Activated naive CD4-positive, alpha-beta T cell treated with anti-CD3 and anti-CD28 coated beads, Interleukin-2, amount 10 ng/mL, durations not matched to agents 7 days and 5 days (primary cell): Measurements from ENCODE around the gene AUTS2.

Experiments
- CTCF ChIA-PET: fragments of 350-600 bp; sonication (Branson Sonifier 250); formaldehyde crosslinking; loops from one replicate; lab custom pipeline; 2021; ENCODE audit warnings: antibody characterized with exemption; lab: Charles Lee
- DNase-seq: peaks from one replicate; pipeline ENCODE4 v3.0.0-alpha.2; 2020
- H3K27ac Mint-ChIP-seq: one replicate; pipeline ENCODE4 v1.8.0; 2021; ENCODE audit warnings: mild to moderate bottlenecking, moderate library complexity, mixed read lengths
- H3K27me3 Mint-ChIP-seq: one replicate; pipeline ENCODE4 v1.8.0; 2021; ENCODE audit warnings: mild to moderate bottlenecking, mixed read lengths
- H3K36me3 Mint-ChIP-seq: one replicate; pipeline ENCODE4 v1.8.0; 2021; ENCODE audit warnings: mixed read lengths
- H3K4me1 Mint-ChIP-seq: one replicate; pipeline ENCODE4 v1.8.0; 2021; ENCODE audit warnings: mixed read lengths
- H3K4me3 Mint-ChIP-seq: one replicate; pipeline ENCODE4 v1.8.0; 2021; ENCODE audit warnings: mild to moderate bottlenecking, moderate library complexity, mixed read lengths
- H3K9me3 Mint-ChIP-seq: one replicate; pipeline ENCODE4 v1.8.0; 2021; ENCODE audit warnings: mixed read lengths

Gene AUTS2

DNA sequence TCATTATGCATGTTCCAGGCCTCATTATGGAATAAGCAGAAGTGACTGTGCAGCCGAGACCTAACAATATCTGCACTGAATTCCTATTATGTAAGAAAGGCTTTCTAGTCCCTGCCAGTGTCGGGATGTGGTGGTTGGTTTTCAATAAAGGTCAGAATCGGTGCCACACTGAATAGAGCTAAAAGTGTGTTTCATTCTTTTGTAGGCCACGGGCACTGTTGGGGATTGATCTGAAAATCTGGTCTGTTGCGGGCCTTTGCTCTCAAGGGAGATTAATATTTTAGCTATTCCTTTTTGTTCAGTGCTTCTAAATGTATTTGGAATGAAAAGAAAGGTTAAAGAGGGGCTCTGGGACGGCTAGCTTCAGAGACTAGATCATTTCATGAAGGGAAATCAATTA is 974.3 kb downstream of the AUTS2 start:
- H3K4me1 Mint-ChIP-seq: no peaks in the 10 kb centered on the region
- no peak overlapping the region for H3K27ac Mint-ChIP-seq
- H3K4me3 Mint-ChIP-seq: no peak overlapping the region
- H3K36me3 Mint-ChIP-seq: no peaks in the 10 kb centered on the region
- H3K9me3 Mint-ChIP-seq: peaks cover 7% of the 10 kb centered on the region
- CTCF ChIA-PET: no interaction called here
- no peak for DNase-seq
- no peaks in the 10 kb centered on the region for H3K27me3 Mint-ChIP-seq

DNA sequence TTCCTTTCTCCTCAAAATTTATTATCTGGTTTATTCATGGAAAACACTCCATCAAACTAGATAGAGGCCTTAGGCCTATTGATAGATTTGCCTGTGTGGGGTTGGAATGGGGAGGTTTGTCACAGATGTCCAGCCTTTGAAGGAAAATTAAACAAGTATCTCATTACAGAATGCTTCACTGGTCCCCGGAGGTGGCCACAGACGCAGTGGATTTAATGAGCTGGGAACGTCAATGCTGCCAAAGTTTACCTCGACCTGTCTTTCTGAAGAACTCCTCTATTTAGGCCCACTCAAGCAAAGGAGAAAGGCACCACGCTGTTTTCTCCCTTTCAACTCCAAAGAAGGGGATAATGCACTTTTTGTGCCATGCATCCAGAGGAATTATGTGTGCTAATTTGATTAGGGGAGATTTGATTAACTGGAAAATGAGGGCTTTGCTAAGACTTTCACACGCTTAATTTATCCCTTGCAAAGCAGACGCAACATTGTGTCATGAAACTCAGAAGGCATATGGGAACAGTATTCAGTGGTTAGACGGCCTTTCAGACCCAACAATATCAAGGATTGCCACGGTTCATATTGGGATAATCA is 974.9 kb downstream of the AUTS2 start:
- Mint-ChIP-seq H3K27me3 (no peaks in the 10 kb centered on the region), H3K9me3 (peaks cover 7% of the 10 kb centered on the region), H3K36me3 (no peaks in the 10 kb centered on the region), H3K27ac (no peak overlapping the region), H3K4me3 (no peak overlapping the region), H3K4me1 (no peaks in the 10 kb centered on the region)
- DNase-seq: no peak
- CTCF ChIA-PET: no interaction called here

DNA sequence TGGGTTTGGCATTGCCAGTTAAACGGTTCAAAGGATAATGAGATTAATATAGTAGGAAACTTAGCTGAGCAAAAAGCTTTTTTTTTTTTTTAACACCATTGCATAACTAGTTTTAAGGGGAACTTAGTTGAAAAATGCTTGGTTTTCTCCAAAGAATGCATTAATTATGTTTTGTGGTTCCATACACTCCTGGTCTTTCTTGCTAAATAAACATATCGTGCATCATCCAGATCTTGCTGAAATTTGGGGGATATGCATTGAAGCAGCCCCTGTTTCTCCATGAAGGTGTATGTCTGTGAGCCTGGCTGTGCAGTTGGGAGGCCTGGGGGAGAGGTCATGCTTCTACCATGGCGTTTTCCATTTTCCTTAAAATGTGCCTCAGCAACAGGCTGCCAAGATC is 975.4 kb downstream of the AUTS2 start:
- no peaks in the 10 kb centered on the region for H3K36me3 Mint-ChIP-seq
- no peak for DNase-seq
- H3K9me3 Mint-ChIP-seq: peaks cover 7% of the 10 kb centered on the region
- no peak overlapping the region for H3K4me3 Mint-ChIP-seq
- no peaks in the 10 kb centered on the region for H3K27me3 Mint-ChIP-seq
- CTCF ChIA-PET: no interaction called here
- no peaks in the 10 kb centered on the region for H3K4me1 Mint-ChIP-seq
- H3K27ac Mint-ChIP-seq: no peak overlapping the region

DNA sequence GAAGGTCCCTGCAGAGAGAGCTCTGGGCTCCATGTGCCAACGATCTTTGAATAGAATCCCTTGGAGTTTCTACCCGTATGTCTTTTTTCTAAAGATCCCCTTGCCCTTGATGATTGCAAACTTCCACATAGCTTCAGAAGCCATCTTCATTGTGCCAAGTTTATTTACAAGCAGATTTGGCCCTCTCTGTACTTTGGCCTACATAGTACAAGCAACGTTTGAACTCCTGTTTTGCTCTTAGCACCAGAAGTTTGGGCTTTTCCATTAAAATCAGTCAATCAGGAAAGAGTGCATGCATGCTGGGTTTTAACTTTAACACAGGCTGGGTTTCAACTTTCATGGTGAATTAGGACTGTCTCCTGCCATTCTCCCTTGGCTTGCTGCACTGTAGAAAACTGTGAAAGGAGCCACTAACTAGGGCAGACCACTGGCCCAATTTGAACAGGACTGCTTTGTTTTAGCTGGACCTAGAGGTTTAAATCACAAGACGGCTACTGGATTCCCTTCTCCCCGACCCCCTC is 976.1 kb downstream of the AUTS2 start:
- H3K27ac Mint-ChIP-seq: no peak overlapping the region
- H3K27me3 Mint-ChIP-seq: no peaks in the 10 kb centered on the region
- no peak for DNase-seq
- H3K9me3 Mint-ChIP-seq: peaks cover 7% of the 10 kb centered on the region
- CTCF ChIA-PET: no interaction called here
- H3K4me3 Mint-ChIP-seq: no peak overlapping the region
- H3K36me3 Mint-ChIP-seq: no peaks in the 10 kb centered on the region
- H3K4me1 Mint-ChIP-seq: no peaks in the 10 kb centered on the region

DNA sequence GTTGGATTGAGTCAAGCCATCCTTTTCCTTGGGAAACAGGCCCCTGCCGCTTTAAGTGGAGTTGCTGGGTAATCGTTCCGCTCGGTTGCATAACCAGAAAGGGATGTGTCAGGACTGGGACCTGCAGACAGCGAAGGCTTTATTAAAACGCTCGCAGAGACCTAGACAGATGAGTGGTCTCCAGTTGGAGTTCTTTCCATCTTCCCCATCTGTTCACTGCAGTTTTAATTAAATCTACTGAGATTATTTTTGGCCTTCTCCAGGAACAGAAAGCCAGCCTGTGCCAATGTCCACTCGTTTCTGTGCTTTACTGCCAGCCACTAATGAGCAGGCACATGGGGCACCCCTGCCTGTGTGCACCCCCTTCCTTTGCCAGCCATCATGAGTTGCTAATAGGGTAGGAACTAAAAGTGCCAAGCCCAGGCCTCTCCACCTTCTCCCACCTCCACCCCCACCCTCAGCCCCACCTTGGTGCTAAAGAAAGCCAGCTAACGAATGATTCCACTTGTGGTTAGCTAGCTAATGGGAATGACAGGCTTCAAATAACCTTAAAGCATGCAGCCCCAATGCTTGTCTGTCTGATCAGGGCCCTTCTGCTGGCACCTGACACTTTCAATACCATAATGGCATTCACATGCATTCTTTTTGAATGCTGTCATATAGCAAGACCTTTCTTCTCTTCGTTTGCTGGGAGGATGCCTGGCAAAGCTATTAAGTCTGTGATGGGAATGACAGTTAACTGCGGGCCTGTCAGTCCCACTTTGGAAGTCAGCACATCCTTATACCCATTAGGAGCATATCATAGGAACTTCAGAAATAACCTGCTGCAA is 976.9 kb downstream of the AUTS2 start:
- no peaks in the 10 kb centered on the region for H3K36me3 Mint-ChIP-seq
- no peak for DNase-seq
- no peaks in the 10 kb centered on the region for H3K27me3 Mint-ChIP-seq
- no peaks in the 10 kb centered on the region for H3K4me1 Mint-ChIP-seq
- CTCF ChIA-PET: no interaction called here
- no peak overlapping the region for H3K27ac Mint-ChIP-seq
- no peak overlapping the region for H3K4me3 Mint-ChIP-seq
- H3K9me3 Mint-ChIP-seq: peaks cover 7% of the 10 kb centered on the region

DNA sequence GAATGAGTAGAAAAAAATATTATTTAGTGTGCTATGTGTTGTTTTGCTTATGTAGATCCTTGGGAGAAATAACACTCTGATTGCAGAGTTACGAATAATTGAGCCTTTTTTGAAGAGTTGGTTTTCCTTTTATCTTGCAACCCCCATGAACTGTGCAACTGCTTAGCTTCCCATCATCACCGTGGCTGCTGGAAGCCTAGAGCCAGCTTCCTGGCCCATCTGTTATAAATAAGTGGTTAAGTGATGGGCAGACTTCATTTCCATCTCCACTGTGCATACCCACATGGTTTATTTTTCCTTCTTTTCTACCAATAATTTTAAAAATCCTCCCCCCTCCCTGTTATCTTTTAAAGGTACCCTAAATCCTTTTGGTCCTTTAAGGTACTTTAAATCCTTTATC is 978.8 kb downstream of the AUTS2 start:
- no peaks in the 10 kb centered on the region for H3K27me3 Mint-ChIP-seq
- H3K27ac Mint-ChIP-seq: no peak overlapping the region
- H3K4me1 Mint-ChIP-seq: no peaks in the 10 kb centered on the region
- no peak overlapping the region for H3K4me3 Mint-ChIP-seq
- no peak for DNase-seq
- CTCF ChIA-PET: no interaction called here
- H3K36me3 Mint-ChIP-seq: no peaks in the 10 kb centered on the region
- peaks cover 2% of the 10 kb centered on the region for H3K9me3 Mint-ChIP-seq

DNA sequence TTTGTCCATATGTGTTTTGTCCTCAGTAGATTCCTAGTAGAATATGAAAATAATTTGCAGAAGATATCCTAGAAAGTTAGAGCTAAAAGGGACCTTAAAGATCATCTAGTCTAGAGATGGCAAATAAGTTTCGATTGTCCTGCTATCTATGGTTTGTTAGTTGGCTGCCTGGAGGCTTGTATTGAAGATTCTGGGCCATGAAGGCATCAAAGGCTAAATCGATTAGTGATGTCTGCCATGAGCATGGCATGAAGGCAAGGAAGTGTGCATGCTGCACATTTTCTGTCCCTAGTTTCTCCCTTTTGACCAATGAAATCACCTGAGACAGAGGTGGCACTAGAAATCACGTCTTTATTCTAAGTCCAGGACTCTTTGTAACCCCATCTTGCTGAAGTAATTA is 979.9 kb downstream of the AUTS2 start:
- Mint-ChIP-seq H3K27ac (no peak overlapping the region), H3K4me3 (no peak overlapping the region)
- CTCF ChIA-PET: no interaction called here

DNA sequence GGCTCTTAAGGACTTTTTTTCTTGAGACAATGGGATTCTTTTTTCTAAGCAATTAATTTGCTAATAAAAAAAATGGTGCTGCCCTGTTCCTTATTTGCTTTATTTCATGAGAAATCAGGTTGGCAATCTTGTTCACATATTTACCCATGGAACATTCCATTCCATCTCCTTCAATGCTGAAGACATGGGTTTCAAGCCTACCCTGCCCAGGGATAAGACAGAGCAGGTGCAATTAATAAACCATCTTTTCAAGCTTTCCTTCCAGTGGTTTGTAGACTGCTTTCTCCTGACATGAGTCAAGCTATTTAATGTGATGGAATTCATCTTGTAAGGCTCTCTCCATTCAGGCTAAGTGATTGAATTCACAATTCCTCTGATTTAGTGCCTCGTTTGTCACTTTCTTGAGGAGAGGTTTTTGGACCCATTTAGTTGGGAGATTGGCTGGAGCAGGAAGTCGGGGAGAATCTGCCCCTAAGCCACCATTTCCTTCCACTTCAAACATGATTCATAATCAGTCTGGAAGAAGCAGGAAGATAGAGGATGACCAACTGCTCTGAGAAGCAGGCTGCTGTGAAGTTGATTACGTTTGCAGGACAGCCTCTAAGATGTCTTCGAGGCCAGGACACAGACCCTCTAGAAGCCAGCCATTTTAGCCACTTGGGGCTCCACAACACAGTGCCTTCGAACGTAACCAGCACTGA is 981.3 kb downstream of the AUTS2 start:
- no peaks in the 10 kb centered on the region for H3K9me3 Mint-ChIP-seq
- no peak overlapping the region for H3K27ac Mint-ChIP-seq
- no peak overlapping the region for H3K4me3 Mint-ChIP-seq
- H3K36me3 Mint-ChIP-seq: no peaks in the 10 kb centered on the region
- H3K27me3 Mint-ChIP-seq: no peaks in the 10 kb centered on the region
- DNase-seq: no peak
- CTCF ChIA-PET: no interaction called here
- H3K4me1 Mint-ChIP-seq: no peaks in the 10 kb centered on the region

More for the DNA sequence above, 979.9 kb downstream of the AUTS2 start:
- H3K27me3 Mint-ChIP-seq: no peaks in the 10 kb centered on the region
- no peak for DNase-seq
- no peaks in the 10 kb centered on the region for H3K4me1 Mint-ChIP-seq
- no peaks in the 10 kb centered on the region for H3K36me3 Mint-ChIP-seq
- H3K9me3 Mint-ChIP-seq: no peaks in the 10 kb centered on the region

DNA sequence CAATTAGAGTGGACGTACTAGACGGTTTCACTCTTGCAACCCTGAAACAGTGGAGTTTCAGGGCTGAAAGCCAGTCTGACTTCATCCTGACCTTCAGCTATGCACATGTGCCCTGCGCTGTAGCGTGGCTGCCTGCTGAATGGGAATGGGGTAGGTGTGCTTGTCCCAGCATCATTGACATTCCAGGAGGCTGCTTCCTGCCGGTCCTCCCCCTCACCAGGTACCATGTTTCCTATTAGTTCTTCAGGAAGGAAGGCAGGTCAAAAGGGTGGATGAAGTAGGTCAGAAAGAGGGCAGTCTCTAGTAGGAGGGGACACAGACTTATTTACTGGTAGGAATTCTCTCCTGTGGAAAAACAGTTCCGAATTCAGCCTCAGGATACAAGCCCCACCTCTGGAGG is 981.9 kb downstream of the AUTS2 start:
- H3K4me3 Mint-ChIP-seq: no peak overlapping the region
- H3K27ac Mint-ChIP-seq: no peak overlapping the region
- DNase-seq: no peak
- no peaks in the 10 kb centered on the region for H3K27me3 Mint-ChIP-seq
- H3K4me1 Mint-ChIP-seq: no peaks in the 10 kb centered on the region
- H3K9me3 Mint-ChIP-seq: no peaks in the 10 kb centered on the region
- CTCF ChIA-PET: no interaction called here
- no peaks in the 10 kb centered on the region for H3K36me3 Mint-ChIP-seq

DNA sequence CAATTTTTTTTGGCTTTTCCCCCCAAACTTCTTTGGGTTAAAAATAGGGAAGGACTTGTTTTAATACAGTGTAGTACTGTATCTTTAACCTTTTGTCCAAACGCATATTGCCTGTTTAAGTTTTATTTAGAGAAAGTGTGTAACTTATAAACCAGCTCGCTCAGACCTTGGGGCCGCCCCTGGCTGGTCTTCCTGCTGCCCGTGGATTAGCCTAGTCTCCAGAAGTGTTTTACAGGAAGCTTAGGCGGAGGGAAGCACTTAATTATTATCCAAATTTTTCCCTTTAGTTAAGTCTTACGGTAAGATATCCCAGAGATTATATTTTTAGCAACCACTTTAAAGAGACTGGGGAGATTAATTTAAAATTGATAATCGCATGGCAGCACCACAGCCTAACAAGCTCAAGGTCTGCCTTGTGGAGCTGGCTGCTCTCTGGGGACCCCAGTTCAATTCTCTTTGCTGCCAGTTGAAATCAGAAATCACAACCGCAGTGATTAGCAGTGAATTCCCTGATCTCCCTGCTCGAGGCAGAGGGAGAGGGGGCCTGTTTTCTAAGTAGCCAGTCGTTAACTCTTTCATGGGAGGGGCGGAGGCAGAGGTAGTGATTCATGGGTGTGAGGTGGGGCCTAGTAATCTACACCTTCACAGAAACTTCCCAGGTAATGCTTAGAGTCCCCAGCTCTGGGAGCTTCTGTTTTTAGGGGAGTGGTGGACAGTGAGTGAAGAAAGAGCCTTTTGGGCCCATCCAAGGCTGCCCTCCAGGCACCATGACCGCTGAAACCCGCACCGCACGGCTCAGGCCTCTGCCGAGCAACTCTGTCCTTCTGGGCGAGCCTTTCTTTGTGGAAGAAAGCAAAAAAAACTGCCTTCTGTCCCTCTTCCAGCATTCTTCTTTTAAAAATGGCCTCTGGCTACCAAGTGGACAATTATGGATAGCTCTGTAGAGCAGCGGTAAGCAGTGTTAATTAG is 984.9 kb downstream of the AUTS2 start:
- H3K27ac Mint-ChIP-seq: no peak overlapping the region
- no peak for DNase-seq
- no peaks in the 10 kb centered on the region for H3K9me3 Mint-ChIP-seq
- no peaks in the 10 kb centered on the region for H3K36me3 Mint-ChIP-seq
- H3K27me3 Mint-ChIP-seq: no peaks in the 10 kb centered on the region
- CTCF ChIA-PET: no interaction called here
- no peak overlapping the region for H3K4me3 Mint-ChIP-seq
- H3K4me1 Mint-ChIP-seq: no peaks in the 10 kb centered on the region

DNA sequence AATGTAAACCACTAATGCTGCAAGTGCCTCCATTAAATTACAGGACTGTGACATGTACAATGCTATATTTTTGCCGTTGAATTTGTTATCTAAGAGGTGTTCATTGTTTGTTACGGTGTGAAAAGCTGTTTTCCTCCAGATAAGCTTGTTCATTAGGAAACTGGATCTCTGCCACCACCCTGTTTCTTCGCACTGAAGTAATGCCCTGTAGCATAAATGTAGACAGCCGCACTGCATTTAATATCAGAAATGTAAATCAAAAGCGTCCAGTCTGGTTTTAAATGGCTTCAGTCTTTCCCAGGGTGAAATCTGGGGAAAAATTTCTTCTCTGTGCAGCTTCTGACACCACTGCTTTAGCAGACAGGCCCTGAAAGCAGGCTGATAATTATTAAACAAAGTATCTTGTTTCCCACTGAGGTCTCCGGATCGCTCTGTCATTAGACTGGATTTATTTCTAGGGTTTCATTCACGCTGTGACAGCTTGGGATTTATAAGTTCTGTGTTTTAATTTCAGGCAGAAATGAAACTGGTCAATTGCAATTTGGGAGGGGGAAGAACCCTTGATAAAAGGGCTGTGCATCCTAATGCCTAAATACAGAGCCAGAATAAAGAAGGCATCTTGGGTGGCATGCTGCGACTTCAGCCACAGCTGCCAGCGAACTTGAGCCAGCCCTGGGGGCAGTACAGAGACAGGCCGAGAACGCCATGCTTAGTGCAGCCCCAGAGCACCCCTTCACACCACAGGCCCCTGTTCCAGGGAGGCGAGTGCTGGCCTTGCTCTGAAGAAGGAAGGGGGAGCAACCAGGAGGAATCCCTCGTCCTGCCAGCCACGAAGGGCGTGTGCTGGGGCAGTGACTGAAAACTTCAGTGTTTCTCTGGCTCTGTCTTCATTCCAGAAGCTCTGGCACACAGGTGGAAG is 985.9 kb downstream of the AUTS2 start:
- no peaks in the 10 kb centered on the region for H3K27me3 Mint-ChIP-seq
- H3K27ac Mint-ChIP-seq: no peak overlapping the region
- CTCF ChIA-PET: no interaction called here
- no peak overlapping the region for H3K4me3 Mint-ChIP-seq
- H3K4me1 Mint-ChIP-seq: no peaks in the 10 kb centered on the region
- no peaks in the 10 kb centered on the region for H3K36me3 Mint-ChIP-seq
- no peak for DNase-seq
- no peaks in the 10 kb centered on the region for H3K9me3 Mint-ChIP-seq

DNA sequence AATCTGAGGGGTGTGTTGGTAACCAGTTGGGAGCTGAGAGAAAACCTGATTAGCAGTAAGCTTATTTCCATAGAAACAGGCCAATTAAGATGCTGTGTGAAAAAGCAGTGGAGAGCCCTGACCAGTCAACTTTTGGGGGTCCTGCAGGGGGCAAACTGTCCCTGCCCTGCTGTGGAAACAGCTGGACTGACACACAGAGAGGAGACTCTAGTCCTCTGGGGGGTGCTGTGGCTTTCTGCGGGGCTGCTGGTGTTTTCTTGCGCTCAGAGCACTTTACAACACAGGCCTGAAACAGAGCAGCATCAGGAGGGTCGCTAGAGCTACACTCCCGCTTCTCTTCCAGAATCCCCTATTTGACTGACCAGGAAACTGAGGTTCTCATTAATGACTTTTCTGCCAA is 986.8 kb downstream of the AUTS2 start:
- H3K27ac Mint-ChIP-seq: no peak overlapping the region
- CTCF ChIA-PET: no interaction called here
- DNase-seq: no peak
- no peaks in the 10 kb centered on the region for H3K9me3 Mint-ChIP-seq
- H3K36me3 Mint-ChIP-seq: no peaks in the 10 kb centered on the region
- H3K4me3 Mint-ChIP-seq: no peak overlapping the region
- H3K27me3 Mint-ChIP-seq: no peaks in the 10 kb centered on the region
- no peaks in the 10 kb centered on the region for H3K4me1 Mint-ChIP-seq

DNA sequence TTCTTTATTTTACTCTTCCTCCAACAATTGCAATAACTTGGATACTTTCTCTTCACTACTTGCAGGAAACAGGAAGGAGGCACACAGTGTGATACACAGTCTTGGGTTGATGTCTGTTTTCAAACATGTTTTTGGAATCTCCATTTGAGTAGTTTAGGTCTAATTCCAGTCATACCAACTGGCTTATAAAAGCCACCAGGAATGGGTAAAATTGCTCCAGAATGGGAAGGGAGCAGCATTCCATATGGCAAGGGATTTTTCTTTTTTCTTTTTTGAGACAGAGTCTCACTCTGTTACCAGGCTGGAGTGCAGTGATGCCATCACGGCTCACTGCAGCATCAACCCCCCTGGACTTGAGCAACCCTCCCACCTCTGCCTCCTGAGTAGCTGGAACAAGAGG is 988.5 kb downstream of the AUTS2 start:
- no peaks in the 10 kb centered on the region for H3K9me3 Mint-ChIP-seq
- DNase-seq: no peak
- no peak overlapping the region for H3K27ac Mint-ChIP-seq
- H3K36me3 Mint-ChIP-seq: no peaks in the 10 kb centered on the region
- CTCF ChIA-PET: no interaction called here
- H3K4me3 Mint-ChIP-seq: no peak overlapping the region
- H3K4me1 Mint-ChIP-seq: no peaks in the 10 kb centered on the region
- no peaks in the 10 kb centered on the region for H3K27me3 Mint-ChIP-seq
